GM13977 (cell line): ENCODE data around the gene SCRN2.

Experiments
- DNase-seq: peaks from one replicate; pipeline ENCODE4 v3.0.0; 2012; ENCODE audit warnings: low spot score
- in situ Hi-C: fragments of 300-500 bp; cut with MboI; formaldehyde crosslinking; loops from one replicate; pipeline ENCODE4 v1.12.0; 2022; ENCODE audit warnings: low sequenced_read_pairs, low pct_unique_long_range_greater_than_20kb, mixed read lengths, inconsistent platforms; ENCODE audit not compliant: unreplicated experiment
- TF ChIP-seq, protein P1 (sequence below): IDR thresholded peaks from 2 replicates; pipeline ENCODE4 v1.5.1; 2012; ENCODE audit warnings: mild to moderate bottlenecking, control low read depth; ENCODE audit not compliant: insufficient read depth; ENCODE audit errors: extremely low read depth, missing control alignments

Gene SCRN2

GRCh38 chr17:47806026-47806912 is 34.8 kb downstream of the SCRN2 start:
- TF ChIP-seq, protein P1, sequence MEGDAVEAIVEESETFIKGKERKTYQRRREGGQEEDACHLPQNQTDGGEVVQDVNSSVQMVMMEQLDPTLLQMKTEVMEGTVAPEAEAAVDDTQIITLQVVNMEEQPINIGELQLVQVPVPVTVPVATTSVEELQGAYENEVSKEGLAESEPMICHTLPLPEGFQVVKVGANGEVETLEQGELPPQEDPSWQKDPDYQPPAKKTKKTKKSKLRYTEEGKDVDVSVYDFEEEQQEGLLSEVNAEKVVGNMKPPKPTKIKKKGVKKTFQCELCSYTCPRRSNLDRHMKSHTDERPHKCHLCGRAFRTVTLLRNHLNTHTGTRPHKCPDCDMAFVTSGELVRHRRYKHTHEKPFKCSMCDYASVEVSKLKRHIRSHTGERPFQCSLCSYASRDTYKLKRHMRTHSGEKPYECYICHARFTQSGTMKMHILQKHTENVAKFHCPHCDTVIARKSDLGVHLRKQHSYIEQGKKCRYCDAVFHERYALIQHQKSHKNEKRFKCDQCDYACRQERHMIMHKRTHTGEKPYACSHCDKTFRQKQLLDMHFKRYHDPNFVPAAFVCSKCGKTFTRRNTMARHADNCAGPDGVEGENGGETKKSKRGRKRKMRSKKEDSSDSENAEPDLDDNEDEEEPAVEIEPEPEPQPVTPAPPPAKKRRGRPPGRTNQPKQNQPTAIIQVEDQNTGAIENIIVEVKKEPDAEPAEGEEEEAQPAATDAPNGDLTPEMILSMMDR: no peak
- no peak for DNase-seq

GRCh38 chr17:47804461-47804860 is 36.6 kb downstream of the SCRN2 start:
- TF ChIP-seq, protein P1: no peak
- no peak for DNase-seq
- in situ Hi-C loops: no loop called here

More at GRCh38 chr17:47806026-47806912, 34.8 kb downstream of the SCRN2 start:
- in situ Hi-C loops: no loop called here

DNA sequence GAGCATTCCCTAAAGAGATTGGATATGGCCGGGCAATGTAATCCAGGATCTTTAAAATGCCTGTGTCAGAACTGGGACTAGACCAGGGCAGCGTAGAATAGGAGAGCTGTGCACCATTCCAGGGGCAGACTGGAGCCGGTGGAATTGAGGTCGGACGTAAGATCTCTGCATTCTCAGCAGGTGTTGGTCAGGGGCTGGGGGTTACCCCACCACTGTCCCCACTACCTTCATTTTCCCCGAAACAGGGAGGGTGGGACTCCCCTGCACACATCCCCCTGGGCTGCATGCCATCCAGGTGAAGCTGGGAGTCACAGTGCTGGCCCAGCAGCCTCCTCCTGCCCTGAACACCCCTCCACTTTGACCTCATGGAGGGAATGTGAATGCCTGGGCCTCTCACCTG is 37.3 kb downstream of the SCRN2 start:
- in situ Hi-C loops: no loop called here
- TF ChIP-seq, protein P1: no peak
- DNase-seq: no peak

DNA sequence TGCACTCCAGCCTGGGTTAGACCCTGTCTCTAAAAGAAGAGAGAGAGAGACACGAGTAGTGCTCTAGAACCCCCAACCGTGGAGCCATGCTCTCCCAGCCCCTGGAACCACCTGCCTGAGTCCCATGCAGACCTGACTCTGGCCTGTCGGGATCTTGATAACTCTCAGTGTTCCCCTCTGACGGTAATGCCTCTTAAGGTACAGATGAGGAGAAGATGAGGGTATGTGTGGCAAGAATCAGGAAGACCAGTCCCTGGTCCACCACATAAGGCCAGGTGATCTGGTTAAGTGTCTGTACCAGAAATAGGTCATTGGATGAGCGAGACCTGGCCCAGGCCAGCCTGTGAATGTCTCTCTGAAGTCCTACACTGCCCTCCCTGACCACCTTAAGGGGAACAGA is 37.9 kb downstream of the SCRN2 start:
- TF ChIP-seq, protein P1: no peak
- in situ Hi-C loops: no loop called here
- DNase-seq: no peak

GRCh38 chr17:47802341-47803022 is 38.6 kb downstream of the SCRN2 start:
- in situ Hi-C loops: no loop called here
- peak; percentile 86 for DNase-seq
- TF ChIP-seq, protein P1: peak; percentile 70

- in situ Hi-C loops: no loop called here
- TF ChIP-seq, protein P1: no peak
- DNase-seq: no peak
These were observed 39.2 kb downstream of the SCRN2 start for GRCh38 chr17:47801906-47802305.
